HG02759 (cell line): Measurements from ENCODE around the gene AHNAK2.
A peak's percentile ranks its signal among the peaks of the same experiment; 100 is the strongest.

Source experiments
- ATAC-seq: cut with Tn5 transposase; IDR thresholded peaks from one replicate; pipeline ENCODE4 v1.9.1; 2021; ENCODE audit warnings: mild to moderate bottlenecking, moderate library complexity; ENCODE audit not compliant: unreplicated experiment

Gene AHNAK2

GRCh38 chr14:104940526-104941150, 37.5 kb downstream of the AHNAK2 start:
- no peak for ATAC-seq

- no peak for ATAC-seq
These were observed 38.3 kb downstream of the AHNAK2 start for GRCh38 chr14:104939666-104940410.

GRCh38 chr14:104938960-104939359, 39.2 kb downstream of the AHNAK2 start:
- no peak for ATAC-seq

GRCh38 chr14:104938436-104938835, 39.7 kb downstream of the AHNAK2 start:
- no peak for ATAC-seq

GRCh38 chr14:104937694-104938365, 40.3 kb downstream of the AHNAK2 start:
- ATAC-seq, result no peak

GRCh38 chr14:104937161-104937560, 41.0 kb downstream of the AHNAK2 start:
- ATAC-seq, result no peak

GRCh38 chr14:104936361-104937155, 41.6 kb downstream of the AHNAK2 start:
- ATAC-seq, result no peak

- no peak for ATAC-seq
These were observed 42.2 kb downstream of the AHNAK2 start for GRCh38 chr14:104935955-104936354.

GRCh38 chr14:104935026-104935650, 43.0 kb downstream of the AHNAK2 start:
- no peak for ATAC-seq

- no peak for ATAC-seq
These were observed 44.1 kb downstream of the AHNAK2 start for GRCh38 chr14:104933746-104934733.

- peak; percentile 78 for ATAC-seq
These were observed 45.2 kb downstream of the AHNAK2 start for GRCh38 chr14:104932676-104933631.

- ATAC-seq, result no peak
These were observed 46.2 kb downstream of the AHNAK2 start for GRCh38 chr14:104931771-104932675.

- no peak for ATAC-seq
These were observed 46.8 kb downstream of the AHNAK2 start for GRCh38 chr14:104931304-104931770.

GRCh38 chr14:104930526-104931303, 47.5 kb downstream of the AHNAK2 start:
- no peak for ATAC-seq

- no peak for ATAC-seq
These were observed 48.6 kb downstream of the AHNAK2 start for GRCh38 chr14:104929268-104930230.
